B cell (primary cell): ENCODE results near the gene TSFM. TPM values are rescaled to one million over a fixed set of nuclear protein-coding genes. Genes with fewer than 3 reads are reported as not detected.
"Not testable (repeated sequence)": the region's sequence is repeated elsewhere in the genome, so short reads cannot be mapped to it uniquely, and the experiment has no call there.

Experiments
- ATAC-seq: fragments of 200-7000 bp; cut with Tn5 transposase; one replicate; pipeline ENCODE4 v1.10.0; 2021; ENCODE audit warnings: low read depth, mild to moderate bottlenecking, moderate number of reproducible peaks, moderate library complexity
- CTCF ChIA-PET: fragments of 350-600 bp; sonication (Branson Sonifier 250); formaldehyde crosslinking; loops from one replicate; lab custom pipeline; 2021; ENCODE audit warnings: antibody characterized with exemption, inconsistent platforms; lab: Charles Lee
- POLR2A ChIA-PET: fragments of 350-600 bp; sonication (Branson Sonifier 250); formaldehyde crosslinking; loops from one replicate; lab custom pipeline; 2021; ENCODE audit warnings: antibody characterized with exemption; lab: Charles Lee
- DNase-seq: peaks from one replicate; pipeline ENCODE4 v3.0.0; 2013
- H2AFZ ChIP-seq: 2 replicates; pipeline ENCODE4 v1.6.1; 2012; ENCODE audit warnings: mild to moderate bottlenecking, low read depth, low read length; ENCODE audit not compliant: insufficient read depth, poor library complexity, severe bottlenecking
- H3K27ac ChIP-seq, 2 donors: 1 replicate in 1 of 2; 2 replicates in 1 of 2; pipeline ENCODE4 v1.5.1; 2012 to 2013; ENCODE audit warnings: low read length in 2 of 2, mild to moderate bottlenecking in 2 of 2, moderate library complexity in 1 of 2
- H3K27me3 ChIP-seq, 4 experiments: fragments of 200-600 bp in 1 of 4; sonication (generic) in 1 of 4; replicated peaks in 1 of 4; 1 replicate in 2 of 4; 2 replicates in 2 of 4; pipeline versions ENCODE4 v1.6.1 to v1.7.0; 2013 to 2016; ENCODE audit warnings: low read length in 3 of 4, mild to moderate bottlenecking in 2 of 4, mixed read lengths in 1 of 4, moderate library complexity in 1 of 4; ENCODE audit not compliant: insufficient read depth in 4 of 4, control insufficient read depth in 3 of 4; ENCODE audit errors: control extremely low read depth in 1 of 4
- H3K36me3 ChIP-seq, 2 experiments: replicated peaks in 1 of 2; 1 replicate in 1 of 2; 2 replicates in 1 of 2; pipeline versions ENCODE4 v1.6.1 to v1.7.1; 2013; ENCODE audit warnings: low read length in 1 of 2; ENCODE audit not compliant: insufficient read depth in 2 of 2, control insufficient read depth in 1 of 2; ENCODE audit errors: control extremely low read depth in 1 of 2, extremely low read depth in 1 of 2
- H3K4me1 ChIP-seq, 2 donors: fragments of 200-600 bp in 1 of 2; sonication (generic) in 1 of 2; 1 replicate in 1 of 2; 2 replicates in 1 of 2; pipeline versions ENCODE4 v1.5.1 to v1.6.1; 2013 to 2017; ENCODE audit warnings: low read length in 2 of 2; ENCODE audit not compliant: control insufficient read depth in 2 of 2, insufficient read depth in 2 of 2
- H3K4me2 ChIP-seq: replicated peaks from 2 replicates; pipeline ENCODE3; 2012; ENCODE audit warnings: mild to moderate bottlenecking, low read depth, low read length; ENCODE audit not compliant: poor library complexity, severe bottlenecking
- H3K4me3 ChIP-seq, 5 experiments: fragments of 200-600 bp in 1 of 5; sonication (generic) in 1 of 5; 1 replicate in 3 of 5; 2 replicates in 2 of 5; pipeline versions ENCODE4 v1.5.1 to v1.7.0; 2011 to 2016; ENCODE audit warnings: low read length in 4 of 5, mild to moderate bottlenecking in 4 of 5, low read depth in 2 of 5, control low read depth in 1 of 5, moderate library complexity in 1 of 5; ENCODE audit not compliant: insufficient read depth in 1 of 5; ENCODE audit errors: control extremely low read depth in 1 of 5, extremely low read depth in 1 of 5
- H3K79me2 ChIP-seq: fragments of 200-600 bp; sonication (generic); one replicate; pipeline ENCODE4 v1.6.0; 2016; ENCODE audit warnings: low read length; ENCODE audit not compliant: control insufficient read depth, insufficient read depth
- H3K9ac ChIP-seq: fragments of 200-600 bp; sonication (generic); 2 replicates; pipeline ENCODE4 v1.6.1; 2017; ENCODE audit warnings: mild to moderate bottlenecking, low read length, moderate library complexity
- H3K9me3 ChIP-seq, 3 donors: one replicate each; pipeline versions ENCODE4 v1.6.1 to v1.7.1; 2013; ENCODE audit warnings: low read length in 2 of 3; ENCODE audit not compliant: control insufficient read depth in 2 of 3, insufficient read depth in 1 of 3; ENCODE audit errors: control extremely low read depth in 1 of 3
- H4K20me1 ChIP-seq: 2 replicates; pipeline ENCODE4 v1.6.0; 2012; ENCODE audit warnings: mild to moderate bottlenecking, low read length; ENCODE audit not compliant: insufficient read depth, control insufficient read depth, poor library complexity, severe bottlenecking
- H3K27ac Mint-ChIP-seq: one replicate; pipeline ENCODE4 v1.8.0; 2021; ENCODE audit warnings: mixed read lengths
- H3K27me3 Mint-ChIP-seq: one replicate; pipeline ENCODE4 v1.8.0; 2021; ENCODE audit warnings: mixed read lengths
- H3K4me1 Mint-ChIP-seq: one replicate; pipeline ENCODE4 v1.8.0; 2021; ENCODE audit warnings: mixed read lengths
- H3K4me3 Mint-ChIP-seq: one replicate; pipeline ENCODE4 v1.8.0; 2021; ENCODE audit warnings: mixed read lengths
- H3K9me3 Mint-ChIP-seq: one replicate; pipeline ENCODE4 v1.8.0; 2022; ENCODE audit warnings: mixed read lengths; ENCODE audit not compliant: insufficient read depth
- CTCF ChIP-seq: fragments of 200-600 bp; IDR thresholded peaks from one replicate; pipeline ENCODE4 v1.8.0; 2022; ENCODE audit warnings: antibody characterized with exemption, mild to moderate bottlenecking
- EZH2 ChIP-seq: IDR thresholded peaks from 2 replicates; pipeline ENCODE4 v1.6.1; 2012; ENCODE audit warnings: borderline replicate concordance, low read depth, mild to moderate bottlenecking, moderate library complexity, low read length; ENCODE audit not compliant: insufficient read depth, poor library complexity, severe bottlenecking
- WGBS: methylation state at CpG from one replicate; pipeline ENCODE4 v1.1.5; 2013; ENCODE audit warnings: missing lambda C conversion rate; ENCODE audit not compliant: insufficient coverage; 5-methylcytosine and 5-hydroxymethylcytosine counted together
- intact Hi-C: fragments of 100-400 bp; cut with micrococcal nuclease; formaldehyde crosslinking; loops from one replicate; pipeline ENCODE4 v1.10.0; 2022
- polyA plus RNA-seq: library from polyadenylated mRNA; depleted of rRNA; stranded (reverse); fragments of >200 nt; gene quantifications from 2 replicates; pipeline ENCODE4 v1.2.3, GENCODE V29; 2012
- total RNA-seq, 2 donors: library from RNA; stranded (reverse); fragments of 120-200 nt in 1 of 2; gene quantifications; 1 replicate in 1 of 2; 2 replicates in 1 of 2; pipeline versions ENCODE4 v1.2.3 to v1.2.4, GENCODE V29; 2013 to 2022

The TSFM gene
- total and polyA plus RNA-seq, 2 donors (not counting 1 experiment from before 2014, with no cell fraction given), result 5.6 to 20.9 TPM

GRCh38 chr12:57817261-57817989 is 34.8 kb downstream of the TSFM start:
- Histone ChIP-seq H3K27ac (no peak overlapping the region), H3K27me3 (no peaks in the 10 kb centered on the region), H3K9ac (no peak overlapping the region), H3K36me3 (peaks cover 0 to 15% of the 10 kb centered on the region in 2 experiments), H3K9me3 (no peaks in the 10 kb centered on the region), H3K4me1 (no peaks in the 10 kb centered on the region), H3K4me3 (no peak overlapping the region), H3K4me2 (no peak overlapping the region), H4K20me1 (peaks cover 8% of the 10 kb centered on the region), H2AFZ (no peak overlapping the region), H3K79me2 (no peaks in the 10 kb centered on the region)
- CTCF ChIA-PET, result interaction anchor here (0.7 to 2.7 kb wide), 4 partner anchors 10 to 50 kb away, joined by 3 to 9 read pairs (median 7); no protein-coding TSS in a partner anchor
- Mint-ChIP-seq H3K27me3 (no peaks in the 10 kb centered on the region), H3K4me3 (no peak overlapping the region), H3K4me1 (no peaks in the 10 kb centered on the region), H3K9me3 (no peaks in the 10 kb centered on the region), H3K27ac (no peak overlapping the region)
- WGBS, result 95% methylated on average over 8 of the region's 8 CpGs
- TF ChIP-seq EZH2 (no peak), CTCF (no peak)
- no peak for ATAC-seq
- intact Hi-C loops, result no loop called here
- DNase-seq, result no peak
- POLR2A ChIA-PET, result interaction anchor here (0.6 kb wide), 1 partner anchor 56 kb away, joined by 3 read pairs; no protein-coding TSS in a partner anchor

- H3K27me3 Mint-ChIP-seq, H3K79me2 ChIP-seq, H3K9me3 ChIP-seq, H3K4me3 Mint-ChIP-seq, ATAC-seq, H3K4me1 Mint-ChIP-seq, H3K4me3 ChIP-seq, H2AFZ ChIP-seq, intact Hi-C loops, H3K9ac ChIP-seq, H3K27ac ChIP-seq, H3K4me1 ChIP-seq, H3K9me3 Mint-ChIP-seq, H3K27ac Mint-ChIP-seq, H3K27me3 ChIP-seq, DNase-seq, H3K4me2 ChIP-seq: not testable (repeated sequence)
- 93% methylated on average over 3 of the region's 3 CpGs for WGBS
- POLR2A ChIA-PET, result interaction anchor here (0.6 to 0.7 kb wide), 2 partner anchors 57 to 87 kb away, joined by 3 read pairs; no protein-coding TSS in a partner anchor
- Histone ChIP-seq H3K36me3 (peaks cover 0 to 20% of the 10 kb centered on the region in 2 experiments), H4K20me1 (peaks cover 13% of the 10 kb centered on the region)
- CTCF ChIA-PET, result interaction anchor here (0.7 to 2.7 kb wide), 5 partner anchors 10 to 49 kb away, joined by 3 to 9 read pairs (median 5); no protein-coding TSS in a partner anchor
These were observed 35.4 kb downstream of the TSFM start for GRCh38 chr12:57817990-57818331.

- CTCF ChIA-PET, result interaction anchor here (1.1 kb wide), 1 partner anchor 12 kb away, joined by 4 read pairs; no protein-coding TSS in a partner anchor
- H3K9me3 Mint-ChIP-seq, intact Hi-C loops, ATAC-seq, H3K27me3 ChIP-seq, H3K4me1 ChIP-seq, H3K9ac ChIP-seq, POLR2A ChIA-PET, H3K27me3 Mint-ChIP-seq, H3K4me3 Mint-ChIP-seq, H3K4me1 Mint-ChIP-seq, H3K27ac ChIP-seq, H3K9me3 ChIP-seq, H3K27ac Mint-ChIP-seq, H3K4me2 ChIP-seq, H3K79me2 ChIP-seq, H2AFZ ChIP-seq, H3K4me3 ChIP-seq, DNase-seq: not testable (repeated sequence)
- H3K36me3 ChIP-seq, result peaks cover 0 to 42% of the 10 kb centered on the region in 2 experiments
- H4K20me1 ChIP-seq, result peaks cover 31% of the 10 kb centered on the region
- WGBS, result 94% methylated on average over 6 of the region's 8 CpGs
These were observed 37.5 kb downstream of the TSFM start for GRCh38 chr12:57820119-57820518.
